Activated B cell treated with CpG ODN at 0.5 μM for 24 hours (primary cell): ENCODE results near the gene ASCC2. TPM values are rescaled to one million over a fixed set of nuclear protein-coding genes. Genes with fewer than 3 reads are reported as not detected.
"Not testable (repeated sequence)": the region's sequence is repeated elsewhere in the genome, so short reads cannot be mapped to it uniquely, and the experiment has no call there.

ENCODE experiments used
- ATAC-seq: fragments of 200-7000 bp; cut with Tn5 transposase; one replicate; pipeline ENCODE4 v1.10.0; 2021; ENCODE audit warnings: low read depth, mild to moderate bottlenecking, moderate library complexity
- CTCF ChIA-PET: fragments of 350-600 bp; sonication (Branson Sonifier 250); formaldehyde crosslinking; loops from one replicate; lab custom pipeline; 2021; ENCODE audit warnings: antibody characterized with exemption; lab: Charles Lee
- POLR2A ChIA-PET: fragments of 350-600 bp; sonication (Branson Sonifier 250); formaldehyde crosslinking; loops from one replicate; lab custom pipeline; 2021; ENCODE audit warnings: antibody characterized with exemption; lab: Charles Lee
- DNase-seq: peaks from one replicate; pipeline ENCODE4 v3.0.0; 2022
- H3K27ac Mint-ChIP-seq: one replicate; pipeline ENCODE4 v1.8.0; 2020; ENCODE audit warnings: mixed read lengths
- H3K27me3 Mint-ChIP-seq: one replicate; pipeline ENCODE4 v1.8.0; 2021; ENCODE audit warnings: mixed read lengths
- H3K36me3 Mint-ChIP-seq: one replicate; pipeline ENCODE4 v1.8.0; 2021; ENCODE audit warnings: low read depth, mixed read lengths
- H3K4me1 Mint-ChIP-seq: one replicate; pipeline ENCODE4 v1.8.0; 2021; ENCODE audit warnings: mixed read lengths
- H3K4me3 Mint-ChIP-seq: one replicate; pipeline ENCODE4 v1.8.0; 2020; ENCODE audit warnings: mild to moderate bottlenecking, mixed read lengths
- H3K9me3 Mint-ChIP-seq: one replicate; pipeline ENCODE4 v1.8.0; 2020; ENCODE audit warnings: mixed read lengths
- intact Hi-C: fragments of 100-400 bp; cut with micrococcal nuclease; formaldehyde crosslinking; loops from one replicate; pipeline ENCODE4 v1.15.1; 2024
- total RNA-seq: library from RNA; stranded (reverse); gene quantifications from 2 replicates; pipeline ENCODE4 v1.2.3, GENCODE V29; 2022
- TF ChIP-seq, protein P1 (sequence below): fragments of 200-600 bp; IDR thresholded peaks from one replicate; pipeline ENCODE4 v1.8.0; 2022; ENCODE audit warnings: antibody characterized with exemption, mild to moderate bottlenecking

Gene ASCC2
- total RNA-seq, 1 donor from 2014 or later, result 89.7 TPM

DNA sequence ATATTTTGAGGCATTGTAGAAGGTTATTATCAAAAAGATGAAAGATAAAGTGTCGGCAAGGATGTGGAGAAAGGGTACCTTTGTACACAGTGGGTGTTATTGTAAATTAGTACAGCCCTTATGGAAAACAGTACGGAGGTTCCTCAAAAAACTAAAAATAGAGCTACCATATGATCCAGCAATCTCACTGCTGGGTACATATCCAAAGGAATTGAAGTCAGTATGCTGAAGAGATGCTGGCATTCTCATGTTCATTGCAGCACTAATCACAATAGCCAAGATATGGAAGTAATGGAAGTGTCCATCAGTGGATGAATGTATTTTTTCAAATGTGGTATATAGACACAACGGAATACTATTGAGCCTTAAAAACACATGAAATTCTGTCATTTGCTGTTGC, 29.8 kb upstream of the ASCC2 start:
- no peak for DNase-seq
- peaks cover 6% of the 10 kb centered on the region for H3K27me3 Mint-ChIP-seq
- H3K4me3 Mint-ChIP-seq, result no peak overlapping the region
- TF ChIP-seq, protein P1, sequence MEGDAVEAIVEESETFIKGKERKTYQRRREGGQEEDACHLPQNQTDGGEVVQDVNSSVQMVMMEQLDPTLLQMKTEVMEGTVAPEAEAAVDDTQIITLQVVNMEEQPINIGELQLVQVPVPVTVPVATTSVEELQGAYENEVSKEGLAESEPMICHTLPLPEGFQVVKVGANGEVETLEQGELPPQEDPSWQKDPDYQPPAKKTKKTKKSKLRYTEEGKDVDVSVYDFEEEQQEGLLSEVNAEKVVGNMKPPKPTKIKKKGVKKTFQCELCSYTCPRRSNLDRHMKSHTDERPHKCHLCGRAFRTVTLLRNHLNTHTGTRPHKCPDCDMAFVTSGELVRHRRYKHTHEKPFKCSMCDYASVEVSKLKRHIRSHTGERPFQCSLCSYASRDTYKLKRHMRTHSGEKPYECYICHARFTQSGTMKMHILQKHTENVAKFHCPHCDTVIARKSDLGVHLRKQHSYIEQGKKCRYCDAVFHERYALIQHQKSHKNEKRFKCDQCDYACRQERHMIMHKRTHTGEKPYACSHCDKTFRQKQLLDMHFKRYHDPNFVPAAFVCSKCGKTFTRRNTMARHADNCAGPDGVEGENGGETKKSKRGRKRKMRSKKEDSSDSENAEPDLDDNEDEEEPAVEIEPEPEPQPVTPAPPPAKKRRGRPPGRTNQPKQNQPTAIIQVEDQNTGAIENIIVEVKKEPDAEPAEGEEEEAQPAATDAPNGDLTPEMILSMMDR, result no peak
- H3K36me3 Mint-ChIP-seq, result no peaks in the 10 kb centered on the region
- H3K9me3 Mint-ChIP-seq, result no peaks in the 10 kb centered on the region
- intact Hi-C loops, result no loop called here
- no peak overlapping the region for H3K27ac Mint-ChIP-seq
- POLR2A ChIA-PET, result no interaction called here
- no peaks in the 10 kb centered on the region for H3K4me1 Mint-ChIP-seq
- ATAC-seq, result no peak
- CTCF ChIA-PET, result no interaction called here

DNA sequence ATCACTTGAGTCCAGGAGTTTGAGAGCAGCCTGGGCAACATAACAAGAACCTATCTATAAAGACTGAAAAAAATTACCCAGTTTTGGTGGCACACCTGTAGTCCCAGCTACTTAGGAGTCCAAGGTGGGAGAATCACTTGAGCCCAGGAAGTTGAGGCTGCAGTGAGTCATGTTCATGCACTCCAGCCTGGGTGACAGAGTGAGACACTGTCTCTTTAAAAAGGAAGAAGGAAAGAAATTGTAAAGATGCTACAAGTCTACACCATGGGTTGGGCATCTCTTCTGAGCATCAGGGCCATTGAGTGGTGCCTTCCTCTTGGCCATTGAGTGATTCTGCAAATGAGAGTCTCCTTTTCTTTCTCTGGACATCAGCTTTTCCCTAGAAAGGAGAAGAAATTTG, 29.2 kb upstream of the ASCC2 start:
- CTCF ChIA-PET, result no interaction called here
- no peak for ATAC-seq
- Mint-ChIP-seq H3K27ac (no peak overlapping the region), H3K4me1 (no peaks in the 10 kb centered on the region), H3K4me3 (no peak overlapping the region), H3K9me3 (no peaks in the 10 kb centered on the region), H3K36me3 (no peaks in the 10 kb centered on the region), H3K27me3 (peaks cover 6% of the 10 kb centered on the region)
- intact Hi-C loops, result no loop called here
- DNase-seq, result no peak
- TF ChIP-seq, protein P1, result no peak
- POLR2A ChIA-PET, result no interaction called here

DNA sequence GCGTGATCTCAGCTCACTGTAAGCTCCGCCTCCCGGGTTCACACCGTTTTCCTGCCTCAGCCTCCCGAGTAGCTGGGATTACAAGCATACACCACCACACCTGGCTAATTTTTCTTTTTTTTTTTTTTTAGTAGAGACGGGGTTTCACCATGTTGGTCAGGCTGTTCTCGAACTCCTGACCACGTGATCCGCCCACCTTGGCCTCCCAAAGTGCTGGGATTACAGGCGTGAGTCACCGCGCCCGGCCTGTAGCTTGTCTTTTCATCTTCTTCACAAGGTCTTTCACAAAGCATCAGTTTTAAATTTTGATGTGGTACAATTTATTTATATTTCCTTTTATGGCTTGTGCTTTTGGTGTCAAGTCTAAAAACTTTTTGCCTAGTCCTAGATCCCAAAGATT, 27.5 kb upstream of the ASCC2 start:
- CTCF ChIA-PET, ATAC-seq, H3K36me3 Mint-ChIP-seq, H3K27me3 Mint-ChIP-seq, H3K4me1 Mint-ChIP-seq, DNase-seq, H3K4me3 Mint-ChIP-seq, H3K9me3 Mint-ChIP-seq, intact Hi-C loops, H3K27ac Mint-ChIP-seq: not testable (repeated sequence)
- POLR2A ChIA-PET, result interaction anchor here (0.6 kb wide), 1 partner anchor 97 kb away, joined by 4 read pairs; no protein-coding TSS in a partner anchor

DNA sequence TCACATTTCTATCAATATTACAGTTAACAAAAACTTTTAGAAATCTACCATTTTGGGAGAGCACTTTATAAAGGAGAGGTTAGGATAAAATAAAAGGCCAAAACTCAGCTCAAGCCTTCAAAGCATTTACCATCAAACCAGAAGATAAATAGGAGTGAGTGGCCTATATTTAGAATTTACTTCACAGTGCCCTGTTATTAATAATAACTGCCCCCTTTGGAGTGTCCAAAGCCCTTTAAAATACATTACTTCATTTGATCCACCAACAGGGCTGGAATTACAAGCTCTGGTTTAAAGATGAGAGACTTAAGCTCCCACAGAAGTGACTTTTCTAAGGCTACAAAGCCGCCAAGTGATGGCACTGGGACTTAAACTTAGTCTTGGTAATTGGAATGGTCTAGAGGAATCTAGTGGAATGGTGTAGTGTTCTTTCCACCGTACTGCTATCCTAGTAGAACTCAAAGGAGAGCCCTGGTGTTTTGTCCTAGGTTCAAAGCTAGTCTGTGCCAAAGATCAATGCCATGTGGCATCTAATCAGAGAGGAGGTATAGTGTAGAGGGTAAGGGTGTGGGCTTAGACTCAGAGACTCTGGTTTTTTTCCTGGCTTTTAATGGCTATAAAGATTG, 23.7 kb upstream of the ASCC2 start:
- Mint-ChIP-seq H3K4me1 (no peaks in the 10 kb centered on the region), H3K9me3 (no peaks in the 10 kb centered on the region), H3K4me3 (no peak overlapping the region), H3K27ac (no peak overlapping the region), H3K27me3 (peaks cover 2% of the 10 kb centered on the region), H3K36me3 (no peaks in the 10 kb centered on the region)
- no peak for DNase-seq
- POLR2A ChIA-PET, result no interaction called here
- CTCF ChIA-PET, result interaction anchor here (0.6 kb wide), 1 partner anchor 53 kb away, joined by 4 read pairs; no protein-coding TSS in a partner anchor
- TF ChIP-seq, protein P1, result no peak
- intact Hi-C loops, result no loop called here
- ATAC-seq, result no peak

DNA sequence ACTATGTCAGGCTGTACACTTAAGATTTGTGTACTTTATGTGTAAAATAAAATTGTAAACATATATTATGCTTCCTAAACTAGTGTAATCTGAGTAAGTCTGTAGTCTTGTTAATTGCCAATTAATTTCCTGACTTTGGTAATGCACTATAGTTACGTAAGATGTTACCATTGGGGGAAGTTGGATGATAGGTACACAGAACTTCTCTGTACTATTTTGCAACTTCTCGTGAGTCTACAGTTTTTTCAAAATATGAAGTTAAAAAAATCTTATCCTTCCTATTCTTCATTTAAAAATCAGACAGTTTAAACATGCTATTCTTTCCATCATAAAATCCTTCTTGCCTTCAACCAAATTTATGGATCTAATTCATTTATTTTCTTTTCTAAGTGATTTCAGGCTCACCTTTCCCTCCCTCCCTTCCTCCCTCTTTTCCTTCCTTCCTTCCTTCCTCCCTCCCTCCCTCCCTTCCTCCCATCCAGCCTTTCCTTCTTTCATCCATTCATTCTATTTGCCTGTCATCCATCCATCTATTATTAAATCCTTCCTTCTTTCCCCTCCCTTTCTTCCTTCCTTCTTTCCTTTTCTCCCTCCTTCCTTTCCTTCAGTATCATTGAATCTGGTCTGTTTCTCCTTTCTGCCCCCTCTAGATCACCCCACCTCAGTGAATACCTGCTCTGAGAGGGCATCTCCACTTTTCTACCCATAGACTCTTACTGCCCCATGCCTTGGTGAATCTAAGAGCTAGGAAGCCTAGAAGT, 22.1 kb upstream of the ASCC2 start:
- ATAC-seq (no peak), DNase-seq (no peak)
- ChIA-PET POLR2A (no interaction called here), CTCF (no interaction called here)
- intact Hi-C loops, result no loop called here
- TF ChIP-seq, protein P1, result no peak
- no peaks in the 10 kb centered on the region for H3K36me3 Mint-ChIP-seq
- H3K4me1 Mint-ChIP-seq, result no peaks in the 10 kb centered on the region
- no peaks in the 10 kb centered on the region for H3K27me3 Mint-ChIP-seq
- no peaks in the 10 kb centered on the region for H3K9me3 Mint-ChIP-seq
- no peak overlapping the region for H3K4me3 Mint-ChIP-seq
- no peak overlapping the region for H3K27ac Mint-ChIP-seq

DNA sequence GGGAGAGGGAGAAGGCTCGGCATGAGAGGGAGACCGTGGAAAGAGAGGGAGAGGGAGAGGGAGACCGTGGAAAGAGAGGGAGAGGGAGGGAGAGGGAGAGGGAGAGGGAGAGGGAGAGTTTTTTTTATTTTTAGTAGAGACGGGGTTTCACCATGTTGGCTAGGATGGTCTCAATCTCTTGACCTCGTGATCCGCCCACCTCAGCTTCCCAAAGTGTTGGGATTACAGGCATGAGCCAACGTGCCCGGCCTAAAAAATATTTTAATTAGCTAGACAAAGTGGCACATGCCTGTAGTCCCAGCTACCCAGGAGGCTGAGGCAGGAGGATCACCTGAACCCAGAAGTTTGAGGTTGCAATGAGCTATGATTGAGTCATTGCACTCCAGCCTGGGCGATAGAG, 21.0 kb upstream of the ASCC2 start:
- CTCF ChIA-PET, intact Hi-C loops, H3K4me3 Mint-ChIP-seq, H3K27me3 Mint-ChIP-seq, POLR2A ChIA-PET, H3K36me3 Mint-ChIP-seq, H3K9me3 Mint-ChIP-seq, H3K27ac Mint-ChIP-seq, DNase-seq, H3K4me1 Mint-ChIP-seq, ATAC-seq: not testable (repeated sequence)
